K562 (cell line): ENCODE data around the gene MPDU1. TPM values are rescaled to one million over a fixed set of nuclear protein-coding genes. Genes with fewer than 3 reads are reported as not detected.

Experiments
- ATAC-seq: fragments of 200-7000 bp; cut with Tn5 transposase; 3 replicates; pipeline ENCODE4 v1.9.1; 2020; ENCODE audit warnings: moderate library complexity
- BruUV-seq: library from RNA; stranded (reverse); fragments of 400-500 nt; replicated peaks from 2 replicates; lab custom pipeline; 2021; lab: Mats Ljungman, UMichigan
- CTCF ChIA-PET: fragments of 300-600 bp; formaldehyde crosslinking; extraction: SDS; loops from one replicate; lab custom pipeline; 2021; ENCODE audit warnings: low intra/inter-chr PET ratio; lab: Yijun Ruan, JAX
- POLR2A ChIA-PET: fragments of 300-600, 350-650 bp; sonication (Branson Sonifier 250); formaldehyde crosslinking; extraction: SDS; loops from one replicate; lab custom pipeline; 2021; ENCODE audit warnings: antibody characterized with exemption, inconsistent platforms; lab: Yijun Ruan, JAX
- DNase-seq, 4 experiments: peaks; one replicate each; pipeline versions ENCODE4 v3.0.0 to v3.0.0-alpha.2; 2011 to 2018; ENCODE audit warnings: low spot score in 3 of 4, mixed read lengths in 3 of 4; ENCODE audit errors: extremely low read depth in 1 of 4
- FAIRE-seq: peaks from 2 replicates; lab custom pipeline; 2011; peaks lifted over from hg19 to GRCh38; lab: Jason Lieb, UNC
- H2AFZ ChIP-seq: 2 replicates; pipeline ENCODE4 v1.6.0; 2011; ENCODE audit warnings: low read depth, low read length, control low read depth, inconsistent platforms
- H3K27ac ChIP-seq: fragments of 200-600 bp; 3 replicates; pipeline ENCODE4 v1.8.0; 2011; ENCODE audit warnings: low read depth, mild to moderate bottlenecking, control low read depth, inconsistent platforms, low read length, moderate library complexity, mixed read lengths; ENCODE audit errors: extremely low read depth
- H3K27me3 ChIP-seq, 2 experiments: fragments of 300-600 bp in 1 of 2; 2 replicates in 1 of 2; 3 replicates in 1 of 2; pipeline versions ENCODE4 v1.6.0 to v1.8.0; 2011; ENCODE audit warnings: inconsistent platforms in 2 of 2, low read length in 2 of 2, mild to moderate bottlenecking in 1 of 2, mixed read lengths in 1 of 2, moderate library complexity in 1 of 2; ENCODE audit not compliant: control insufficient read depth in 2 of 2, insufficient read depth in 2 of 2
- H3K36me3 ChIP-seq: fragments of 300-600 bp; 3 replicates; pipeline ENCODE4 v1.8.0; 2011; ENCODE audit warnings: mild to moderate bottlenecking, low read length, inconsistent platforms; ENCODE audit not compliant: control insufficient read depth, insufficient read depth
- H3K4me1 ChIP-seq, 2 experiments: fragments of 200-600 bp in 1 of 2; replicated peaks in 1 of 2; 2 replicates in 1 of 2; 3 replicates in 1 of 2; pipeline versions ENCODE4 v1.5.1 to v1.8.0; 2011; ENCODE audit warnings: inconsistent platforms in 2 of 2, low read length in 2 of 2, mild to moderate bottlenecking in 1 of 2, mixed read lengths in 1 of 2, moderate library complexity in 1 of 2; ENCODE audit not compliant: control insufficient read depth in 2 of 2, insufficient read depth in 2 of 2
- H3K4me2 ChIP-seq: 2 replicates; pipeline ENCODE4 v1.6.1; 2011; ENCODE audit warnings: low read length, control low read depth, inconsistent platforms, mixed read lengths; ENCODE audit not compliant: insufficient read depth
- H3K4me3 ChIP-seq: fragments of 200-600 bp; sonication (generic), shearing (Covaris generic); 2 replicates; pipeline ENCODE4 v1.5.1; 2016; ENCODE audit warnings: control low read depth, inconsistent platforms
- H3K79me2 ChIP-seq: fragments of 200-600 bp; 3 replicates; pipeline ENCODE4 v1.8.0; 2011; ENCODE audit warnings: low read length, inconsistent platforms; ENCODE audit not compliant: control insufficient read depth, insufficient read depth
- H3K9ac ChIP-seq, 2 experiments: 2 replicates each; pipeline versions ENCODE4 v1.6.0 to v1.6.1; 2011; ENCODE audit warnings: low read depth in 2 of 2, low read length in 2 of 2, control low read depth in 1 of 2, inconsistent platforms in 1 of 2, mild to moderate bottlenecking in 1 of 2, mixed read lengths in 1 of 2; ENCODE audit not compliant: insufficient read depth in 1 of 2
- H3K9me1 ChIP-seq: one replicate; pipeline ENCODE4 v1.6.0; 2011; ENCODE audit warnings: inconsistent platforms, mild to moderate bottlenecking, low read length, moderate library complexity; ENCODE audit not compliant: control insufficient read depth, insufficient read depth
- H3K9me3 ChIP-seq: replicated peaks from 2 replicates; pipeline ENCODE4 v1.5.1; 2011; ENCODE audit warnings: low read depth, low read length, inconsistent platforms; ENCODE audit not compliant: control insufficient read depth, insufficient read depth
- H4K20me1 ChIP-seq: replicated peaks from 2 replicates; pipeline ENCODE4 v1.6.1; 2011; ENCODE audit warnings: low read length, inconsistent platforms, mixed read lengths; ENCODE audit not compliant: control insufficient read depth, insufficient read depth
- CBX1 ChIP-seq: sonication (generic); IDR thresholded peaks from 2 replicates; pipeline ENCODE4 v1.6.1; 2016; ENCODE audit warnings: antibody characterized with exemption, low read depth, mild to moderate bottlenecking
- FOXP1 ChIP-seq: sonication (generic); formaldehyde crosslinking; IDR thresholded peaks from 2 replicates; pipeline ENCODE4 v1.8.0; 2022; ENCODE audit warnings: mild to moderate bottlenecking, missing genetic modification reagents
- HLTF ChIP-seq: fragments of 450-650 bp; IDR thresholded peaks from 2 replicates; pipeline ENCODE4 v1.6.1; 2016
- NFIC ChIP-seq: fragments of 450-650 bp; IDR thresholded peaks from 2 replicates; pipeline ENCODE4 v1.6.1; 2017; ENCODE audit warnings: mild to moderate bottlenecking, inconsistent platforms
- TOE1 ChIP-seq, 2 experiments: fragments of 450-650 bp in 1 of 2; sonication (generic) in 1 of 2; formaldehyde crosslinking in 1 of 2; IDR thresholded peaks; 2 replicates each; pipeline versions ENCODE4 v1.7.1 to v1.8.0; 2016 to 2022; ENCODE audit warnings: borderline replicate concordance in 2 of 2, mild to moderate bottlenecking in 2 of 2, antibody characterized with exemption in 1 of 2, inconsistent platforms in 1 of 2, low read depth in 1 of 2, missing genetic modification reagents in 1 of 2, moderate library complexity in 1 of 2
- WGBS: fragments of 100-300 bp; shearing (Covaris generic); methylation state at CpG from one replicate; pipeline ENCODE4 v1.1.6; 2016; ENCODE audit warnings: low coverage, mixed read lengths; ENCODE audit not compliant: insufficient coverage; ENCODE audit errors: missing lambda C conversion rate; 5-methylcytosine and 5-hydroxymethylcytosine counted together
- in situ Hi-C: fragments of 300-500 bp; cut with MboI; formaldehyde crosslinking; loops from 4 replicates; pipeline ENCODE4 v1.15.0; 2018; ENCODE audit warnings: inconsistent platforms, mixed read lengths
- intact Hi-C: fragments of 100-400 bp; cut with micrococcal nuclease; formaldehyde crosslinking; loops from 2 replicates; pipeline ENCODE4 v1.14.2; 2022
- polyA plus RNA-seq, 8 experiments: library from polyadenylated mRNA; depleted of rRNA in 4 of 8; stranded (reverse) in 5 of 8; unstranded in 3 of 8; fragments of >200 nt; fragmentation: Nextera tagmentation in 2 of 8; fragmentation: Illumina TruSeq in 1 of 8; extraction: Ambion mirVana in 2 of 8; extraction: Trizol in 1 of 8; gene quantifications; 2 replicates each; pipeline versions ENCODE4 v1.2.1 to v1.2.3, GENCODE V29; 2011 to 2014; ENCODE audit warnings: inconsistent platforms in 1 of 8, missing spikeins in 1 of 8
- total RNA-seq, 7 experiments: library from RNA; depleted of rRNA in 6 of 7; stranded (reverse); fragments of >200 nt in 6 of 7; fragmentation: Illumina TruSeq in 2 of 7; extraction: Trizol in 2 of 7; gene quantifications; 2 replicates each; pipeline versions ENCODE4 v1.2.1 to v1.2.3, GENCODE V29; 2011 to 2021; ENCODE audit warnings: low replicate concordance in 1 of 7
- TF ChIP-seq, protein P1 (sequence below): fragments of 450-650 bp; IDR thresholded peaks from 2 replicates; pipeline ENCODE4 v1.6.1; 2016; ENCODE audit warnings: missing biosample characterization, missing genetic modification characterization
- TF ChIP-seq, protein P2 (sequence below): IDR thresholded peaks from 3 replicates; pipeline ENCODE4 v1.6.1; 2011; ENCODE audit warnings: borderline replicate concordance, mild to moderate bottlenecking, moderate library complexity; ENCODE audit not compliant: insufficient read length; ENCODE audit errors: extremely low read depth

MPDU1 gene
- total and polyA plus RNA-seq, 9 of the 15 experiments (the other 6 are each of a cell fraction or from before 2014, with no cell fraction given) = 4.9 to 179 (median 77.1) TPM

DNA sequence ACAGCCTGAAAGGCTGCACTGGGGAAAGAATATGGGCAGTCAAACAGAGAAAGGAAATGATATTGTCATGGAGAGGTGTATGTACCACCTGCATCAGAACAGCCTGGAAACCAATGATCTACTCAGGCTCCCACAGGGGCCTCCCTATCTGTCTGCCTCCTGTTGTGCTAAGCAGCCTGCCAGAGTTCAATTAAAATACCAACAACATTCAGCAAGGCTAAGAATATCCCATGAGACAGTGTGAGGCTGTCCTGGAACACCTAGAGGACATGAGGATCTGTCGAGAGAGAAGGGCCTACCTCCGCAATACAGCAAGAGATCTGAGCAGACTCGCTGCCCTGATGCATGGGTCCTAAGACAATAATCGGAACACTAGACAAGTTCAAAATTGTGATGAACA lies 22.6 kb downstream of the MPDU1 start:
- TF ChIP-seq, protein P1, sequence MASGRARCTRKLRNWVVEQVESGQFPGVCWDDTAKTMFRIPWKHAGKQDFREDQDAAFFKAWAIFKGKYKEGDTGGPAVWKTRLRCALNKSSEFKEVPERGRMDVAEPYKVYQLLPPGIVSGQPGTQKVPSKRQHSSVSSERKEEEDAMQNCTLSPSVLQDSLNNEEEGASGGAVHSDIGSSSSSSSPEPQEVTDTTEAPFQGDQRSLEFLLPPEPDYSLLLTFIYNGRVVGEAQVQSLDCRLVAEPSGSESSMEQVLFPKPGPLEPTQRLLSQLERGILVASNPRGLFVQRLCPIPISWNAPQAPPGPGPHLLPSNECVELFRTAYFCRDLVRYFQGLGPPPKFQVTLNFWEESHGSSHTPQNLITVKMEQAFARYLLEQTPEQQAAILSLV (tag) = no peak
- no peak for TF ChIP-seq CBX1
- no peak for TF ChIP-seq TOE1 (IDR thresholded peaks at IDR 0.05; ENCODE audit: borderline replicate concordance)
- no peak for TF ChIP-seq TOE1 (CRISPR knock-in tag; IDR thresholded peaks at IDR 0.05; ENCODE audit: borderline replicate concordance, low read depth)
- Histone ChIP-seq H3K36me3 (peaks cover 57% of the 10 kb centered on the region), H3K9me3 (no peaks in the 10 kb centered on the region), H3K9ac (no peak overlapping the region), H3K9me1 (peaks cover 6% of the 10 kb centered on the region), H3K27me3 (no peaks in the 10 kb centered on the region), H4K20me1 (no peaks in the 10 kb centered on the region), H3K4me1 (no peaks in the 10 kb centered on the region; a peak in 1 of 5 replicates), H3K27ac (no peak overlapping the region), H2AFZ (no peak overlapping the region), H3K4me2 (no peak overlapping the region), H3K79me2 (peaks cover 21% of the 10 kb centered on the region), H3K4me3 (no peak overlapping the region)
- POLR2A ChIA-PET = interaction anchor here (1.2 kb wide), 1 partner anchor 14 kb away, joined by 4 read pairs; no protein-coding TSS in a partner anchor
- in situ Hi-C loops (no loop called here), intact Hi-C loops (no loop called here)
- DNase-seq (no peak), FAIRE-seq (no peak), ATAC-seq (no peak)
- whole genome bisulfite sequencing = 98% methylated on average over 4 of the region's 4 CpGs
- CTCF ChIA-PET = no interaction called here
- BruUV-seq = no TSS peak

DNA sequence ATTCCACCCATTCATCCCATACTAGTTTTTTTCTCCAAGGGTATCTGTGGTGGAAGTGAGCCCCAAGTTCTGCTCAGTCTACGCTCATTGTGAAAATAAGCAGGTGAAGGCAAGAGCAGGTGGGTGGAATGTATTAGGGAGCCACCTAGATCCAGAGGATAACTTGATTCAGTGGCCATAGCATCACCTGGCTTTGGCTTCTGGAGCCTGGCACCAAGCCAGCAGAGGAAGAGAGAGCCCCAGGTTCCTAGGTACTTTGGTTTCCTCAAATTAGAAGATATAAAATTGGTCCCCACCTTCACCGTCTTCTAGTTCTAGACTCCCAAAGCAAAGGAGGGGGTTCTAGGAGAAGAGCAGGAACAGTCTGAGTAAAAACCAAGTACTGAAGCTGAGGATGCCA lies 27.0 kb downstream of the MPDU1 start:
- WGBS = 87% methylated on average over 2 of the region's 2 CpGs
- Histone ChIP-seq H3K4me3 (no peak overlapping the region), H2AFZ (no peak overlapping the region)
- DNase-seq = no peak
- TF ChIP-seq HLTF (no peak), NFIC (peak; percentile 83), FOXP1 (CRISPR knock-in tag) (no peak)
- TF ChIP-seq, protein P2, sequence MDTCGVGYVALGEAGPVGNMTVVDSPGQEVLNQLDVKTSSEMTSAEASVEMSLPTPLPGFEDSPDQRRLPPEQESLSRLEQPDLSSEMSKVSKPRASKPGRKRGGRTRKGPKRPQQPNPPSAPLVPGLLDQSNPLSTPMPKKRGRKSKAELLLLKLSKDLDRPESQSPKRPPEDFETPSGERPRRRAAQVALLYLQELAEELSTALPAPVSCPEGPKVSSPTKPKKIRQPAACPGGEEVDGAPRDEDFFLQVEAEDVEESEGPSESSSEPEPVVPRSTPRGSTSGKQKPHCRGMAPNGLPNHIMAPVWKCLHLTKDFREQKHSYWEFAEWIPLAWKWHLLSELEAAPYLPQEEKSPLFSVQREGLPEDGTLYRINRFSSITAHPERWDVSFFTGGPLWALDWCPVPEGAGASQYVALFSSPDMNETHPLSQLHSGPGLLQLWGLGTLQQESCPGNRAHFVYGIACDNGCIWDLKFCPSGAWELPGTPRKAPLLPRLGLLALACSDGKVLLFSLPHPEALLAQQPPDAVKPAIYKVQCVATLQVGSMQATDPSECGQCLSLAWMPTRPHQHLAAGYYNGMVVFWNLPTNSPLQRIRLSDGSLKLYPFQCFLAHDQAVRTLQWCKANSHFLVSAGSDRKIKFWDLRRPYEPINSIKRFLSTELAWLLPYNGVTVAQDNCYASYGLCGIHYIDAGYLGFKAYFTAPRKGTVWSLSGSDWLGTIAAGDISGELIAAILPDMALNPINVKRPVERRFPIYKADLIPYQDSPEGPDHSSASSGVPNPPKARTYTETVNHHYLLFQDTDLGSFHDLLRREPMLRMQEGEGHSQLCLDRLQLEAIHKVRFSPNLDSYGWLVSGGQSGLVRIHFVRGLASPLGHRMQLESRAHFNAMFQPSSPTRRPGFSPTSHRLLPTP = no peak
- TF ChIP-seq, all 486 proteins: peak for 1
- Histone ChIP-seq H4K20me1 (no peaks in the 10 kb centered on the region; the same call in 1 of the 2 replicates), H3K79me2 (peaks cover 51% of the 10 kb centered on the region), H3K9ac (no peak overlapping the region), H3K36me3 (peaks cover 27% of the 10 kb centered on the region; the same call in 2 of the 3 replicates), H3K9me1 (peaks cover 6% of the 10 kb centered on the region), H3K27ac (no peak overlapping the region), H3K9me3 (no peaks in the 10 kb centered on the region), H3K4me2 (no peak overlapping the region), H3K27me3 (no peaks in the 10 kb centered on the region), H3K4me1 (peaks cover 16 to 22% of the 10 kb centered on the region in 2 experiments; a peak in 3 of 5 replicates)
- intact Hi-C loops = no loop called here
- ChIA-PET CTCF (no interaction called here), POLR2A (no interaction called here)
- no TSS peak for BruUV-seq
- FAIRE-seq (no peak), ATAC-seq (no peak)
- in situ Hi-C loops = no loop called here
